HG03103 (cell line): Measurements from ENCODE around the gene TMEM135.
"Not testable (repeated sequence)": the region's sequence is repeated elsewhere in the genome, so short reads cannot be mapped to it uniquely, and the experiment has no call there.

ENCODE experiments used
- ATAC-seq: cut with Tn5 transposase; IDR thresholded peaks from one replicate; pipeline ENCODE4 v1.9.1; 2021; ENCODE audit warnings: low read depth; ENCODE audit not compliant: unreplicated experiment

The TMEM135 gene

DNA sequence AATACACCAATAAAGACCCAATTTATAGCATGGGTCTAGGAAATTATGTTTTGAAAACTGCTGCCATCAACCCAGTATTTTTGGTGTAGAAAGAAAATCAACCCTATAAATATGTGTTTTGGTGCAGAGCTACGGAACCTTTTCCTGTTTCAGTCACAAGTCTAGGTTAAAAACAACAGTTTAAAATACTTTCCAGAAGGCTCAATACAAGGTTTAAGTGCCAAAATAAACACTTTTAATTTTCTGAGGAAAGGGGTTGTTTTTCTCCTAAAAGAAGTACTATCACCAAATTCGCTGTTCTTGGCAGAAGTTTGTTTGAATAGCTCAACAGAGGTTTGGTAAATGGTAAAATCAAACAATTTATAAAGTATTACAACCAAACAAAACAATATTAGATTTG, 201.3 kb downstream of the TMEM135 start:
- ATAC-seq, result no peak

DNA sequence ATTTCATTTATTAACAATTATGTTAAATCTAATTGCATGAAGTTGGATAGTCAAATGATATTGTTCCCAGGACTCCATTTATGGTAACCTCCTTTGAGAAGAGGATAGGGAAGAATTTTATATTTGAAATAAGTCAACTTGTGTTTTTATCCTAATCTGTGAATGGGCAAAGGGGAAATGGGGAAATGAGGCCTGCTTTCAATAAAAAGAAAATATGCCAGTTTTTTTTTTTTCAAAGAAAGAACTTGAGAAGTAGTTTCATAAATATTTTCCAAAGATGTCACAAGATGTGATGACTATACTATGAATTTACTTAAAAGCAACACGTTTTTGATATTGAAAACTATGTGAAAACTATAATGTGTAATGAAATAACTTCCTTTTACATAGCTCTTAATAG, 201.8 kb downstream of the TMEM135 start:
- no peak for ATAC-seq

DNA sequence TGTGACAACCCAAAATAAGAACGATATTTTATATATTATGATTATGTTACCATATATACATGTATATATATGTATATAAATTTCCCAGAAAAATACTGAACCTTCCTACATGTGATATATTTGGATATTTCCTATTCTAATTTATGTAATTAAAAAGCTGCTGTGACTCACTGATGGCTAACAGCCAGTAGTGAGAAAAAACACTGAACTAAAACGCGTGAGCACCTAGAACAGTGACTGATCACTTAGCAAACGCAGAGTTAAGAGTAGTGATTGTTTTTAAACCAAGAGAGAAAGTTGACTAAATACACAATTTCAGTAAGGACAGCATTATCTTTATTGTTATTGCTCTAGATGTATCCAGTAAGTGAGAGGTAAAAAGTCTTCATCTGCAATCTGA, 213.8 kb downstream of the TMEM135 start:
- ATAC-seq, result no peak

DNA sequence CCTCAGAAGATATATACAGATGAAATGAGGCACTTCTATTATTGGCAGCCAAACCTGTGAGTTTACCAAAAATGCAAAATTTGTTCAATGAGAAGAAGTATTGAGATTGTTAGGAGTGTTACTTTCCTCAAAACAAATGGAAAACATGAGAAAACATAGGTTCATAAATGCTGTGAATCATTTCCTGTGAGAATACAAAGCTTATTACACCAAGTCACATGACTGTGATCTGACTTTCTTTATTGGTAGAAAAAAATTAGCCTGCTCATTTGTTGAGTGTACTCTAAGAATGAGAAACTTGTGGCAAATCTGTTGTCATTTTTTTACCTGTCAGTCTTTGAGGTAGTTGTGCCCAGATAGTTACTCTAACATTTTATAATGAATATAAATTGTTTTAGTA, 215.1 kb downstream of the TMEM135 start:
- ATAC-seq, result no peak

DNA sequence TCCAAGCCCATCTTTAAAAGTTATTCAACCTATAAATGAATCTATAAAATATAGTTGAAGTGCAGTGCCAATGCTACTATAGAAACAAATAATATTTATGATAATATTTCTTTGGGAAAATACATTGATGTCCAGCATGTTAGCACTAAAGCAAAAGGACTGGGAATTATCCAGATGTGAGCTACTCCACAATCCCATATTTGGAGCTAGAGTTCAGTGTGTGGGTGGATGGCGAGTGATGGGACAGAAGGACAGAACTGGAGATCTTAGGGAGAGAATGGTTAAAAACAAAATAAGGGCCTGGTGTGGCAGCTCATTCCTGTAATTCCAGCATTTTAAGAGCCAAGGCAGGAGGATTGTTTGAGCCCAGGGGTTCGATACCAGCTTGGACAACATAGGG, 216.8 kb downstream of the TMEM135 start:
- no peak for ATAC-seq

DNA sequence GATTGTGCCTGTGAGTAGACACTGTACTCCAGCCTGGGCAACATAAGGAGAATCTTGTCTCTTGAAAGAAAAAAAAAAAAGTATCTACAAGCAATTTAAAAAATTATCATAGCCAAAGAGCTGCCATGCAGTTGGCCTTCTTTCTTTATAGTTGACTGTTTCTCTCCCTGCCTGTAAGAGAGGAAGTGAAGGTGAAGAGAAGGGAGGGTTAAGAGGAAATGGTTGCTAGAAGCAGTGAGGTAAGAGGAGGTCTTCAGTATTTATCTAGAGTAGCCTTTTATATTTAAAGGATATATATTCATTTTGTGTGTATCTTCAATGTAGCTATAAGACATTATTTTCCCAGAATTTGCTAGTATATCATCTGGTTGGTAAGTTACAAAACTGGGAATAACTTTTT, 217.9 kb downstream of the TMEM135 start:
- ATAC-seq, result no peak

DNA sequence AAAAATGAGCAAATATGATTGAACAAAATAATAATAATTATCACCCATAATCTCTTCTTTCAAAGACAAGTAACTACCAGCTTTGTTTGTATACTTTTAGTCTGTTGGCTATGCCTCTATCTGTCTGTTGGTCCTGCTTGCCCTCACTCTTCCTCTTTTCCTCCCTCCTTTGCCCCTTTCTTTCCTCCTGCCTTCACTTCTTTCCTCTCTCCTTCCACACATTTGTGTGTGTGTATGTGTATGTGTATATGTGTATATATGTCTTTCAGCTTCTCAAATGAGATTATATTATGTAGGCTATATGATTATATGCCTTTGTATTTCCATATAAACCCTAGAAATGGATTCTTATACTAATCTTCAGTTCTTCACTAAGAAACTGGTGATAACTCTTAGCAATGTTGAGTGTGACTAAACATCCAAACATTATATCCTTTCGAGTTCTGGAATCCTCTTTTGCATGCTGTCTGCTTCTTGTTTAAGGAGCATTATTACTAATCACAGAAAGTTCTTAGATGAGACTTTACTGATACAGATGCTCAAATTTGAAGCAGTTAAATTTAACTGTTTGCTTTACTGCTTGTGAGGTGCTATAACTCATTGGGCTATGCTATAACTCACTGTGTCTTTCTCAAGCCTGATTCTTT, 219.1 kb downstream of the TMEM135 start:
- ATAC-seq, result no peak

DNA sequence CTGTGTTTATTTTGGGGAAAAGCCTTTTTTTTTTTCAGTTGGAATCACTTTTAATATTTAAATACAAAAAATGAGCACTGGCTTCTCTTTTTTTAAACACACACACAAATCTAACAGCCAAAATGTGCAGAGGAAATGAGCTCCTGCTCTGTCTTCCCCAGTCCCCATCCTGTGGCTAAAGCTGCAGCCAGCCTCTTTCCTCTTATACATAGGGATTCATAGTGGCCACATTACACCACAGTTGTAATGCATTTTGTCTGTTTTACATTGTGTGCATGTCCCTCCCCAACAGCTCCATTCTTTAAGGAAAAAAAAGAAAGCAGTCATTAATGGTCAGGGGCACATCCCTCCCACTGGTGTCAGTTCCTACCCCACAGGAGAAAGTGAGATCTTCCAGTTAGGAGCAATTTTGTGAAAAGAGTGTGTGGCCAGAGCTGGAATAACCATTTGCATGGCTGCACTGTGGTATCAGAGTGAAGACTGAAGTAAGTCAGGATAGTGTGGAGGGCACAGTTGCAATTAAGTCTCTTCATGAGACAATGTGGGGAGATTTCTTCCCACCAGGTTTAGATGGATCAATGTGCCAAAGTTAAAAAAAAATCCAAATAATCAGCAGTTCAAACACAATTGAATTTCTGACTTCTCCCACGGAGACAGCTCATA, 220.6 kb downstream of the TMEM135 start:
- no peak for ATAC-seq

DNA sequence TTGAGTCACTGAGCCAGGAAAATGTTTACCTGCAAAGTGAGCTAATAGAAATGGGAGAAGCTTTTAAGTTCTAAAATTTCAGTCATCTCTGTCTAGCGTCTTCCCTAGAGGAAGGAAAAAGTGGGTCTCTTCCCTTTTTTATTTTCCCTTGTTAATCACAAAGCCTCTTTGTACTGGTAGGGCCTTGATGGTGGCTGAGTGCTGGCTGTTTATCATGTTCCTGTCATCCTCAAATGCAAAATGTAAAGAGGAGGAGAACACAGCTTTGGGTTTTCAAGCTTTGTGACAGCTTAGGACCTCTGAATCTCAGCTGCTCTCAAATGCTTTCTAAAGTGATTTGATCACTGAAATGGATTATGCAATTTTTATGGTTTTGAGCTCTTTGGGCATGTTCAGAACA, 222.0 kb downstream of the TMEM135 start:
- ATAC-seq, result no peak

DNA sequence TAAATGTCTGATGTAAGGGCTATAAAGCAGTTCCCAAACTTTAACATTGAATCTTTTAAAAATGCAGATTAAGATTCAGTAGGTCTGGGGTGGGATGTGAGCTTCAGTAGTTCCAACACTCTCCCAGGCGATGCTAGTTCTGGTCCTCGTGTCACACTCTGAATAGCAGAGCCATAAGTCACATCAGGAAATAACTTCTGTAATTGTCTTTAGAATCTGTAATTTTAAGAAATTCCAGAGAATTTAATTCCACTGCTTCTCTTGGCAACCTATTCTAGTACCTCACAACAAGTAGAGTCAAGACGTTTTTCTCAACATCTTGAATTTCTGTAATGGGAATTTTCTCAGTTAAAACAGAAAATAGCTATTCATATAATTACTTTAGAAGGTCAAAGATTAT, 223.1 kb downstream of the TMEM135 start:
- no peak for ATAC-seq

DNA sequence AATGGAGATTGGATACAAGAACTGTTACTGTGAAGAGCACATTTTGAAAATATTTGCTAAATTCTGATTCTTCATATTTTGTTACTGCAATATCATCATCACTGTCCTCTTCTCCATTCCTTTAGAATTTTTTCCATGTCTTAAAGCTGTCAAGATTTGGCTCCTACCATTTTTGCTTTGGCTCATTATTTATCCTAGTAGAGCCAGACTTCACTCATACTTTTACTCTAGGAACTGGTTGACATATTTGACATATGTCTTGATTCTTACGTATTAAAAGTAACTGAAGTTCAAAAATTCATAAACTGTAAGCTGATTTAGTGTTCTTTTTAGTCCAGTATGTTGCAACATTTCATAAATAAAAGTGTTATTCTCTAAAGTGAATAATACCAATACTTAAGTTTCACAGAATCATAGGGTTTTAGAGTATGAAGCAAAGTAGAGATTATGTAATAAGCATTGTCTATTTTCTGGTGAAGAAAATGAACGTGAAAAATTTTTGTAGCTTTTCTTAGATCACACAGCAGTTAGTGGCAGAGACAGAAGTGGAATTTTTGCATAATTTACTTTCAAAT, 225.6 kb downstream of the TMEM135 start:
- ATAC-seq, result no peak

DNA sequence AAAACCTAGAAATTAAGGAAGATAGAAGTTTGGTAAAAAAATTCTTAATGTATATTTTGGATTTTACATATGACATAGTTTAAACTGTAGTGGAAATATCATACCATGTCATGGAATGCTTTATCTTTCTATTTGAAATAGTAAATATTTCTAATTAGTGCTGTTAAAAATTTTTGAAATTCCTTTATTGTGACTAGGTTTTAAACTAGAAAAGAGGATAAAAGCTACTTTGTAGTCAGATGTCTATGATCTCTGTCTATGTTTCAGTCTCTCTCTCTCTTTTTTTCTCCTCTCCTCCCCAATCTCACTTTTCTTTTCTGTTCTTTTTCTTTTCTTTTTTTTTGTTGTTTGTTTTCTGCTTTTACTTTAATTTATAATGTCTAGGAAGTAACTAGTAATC, 226.2 kb downstream of the TMEM135 start:
- no peak for ATAC-seq

DNA sequence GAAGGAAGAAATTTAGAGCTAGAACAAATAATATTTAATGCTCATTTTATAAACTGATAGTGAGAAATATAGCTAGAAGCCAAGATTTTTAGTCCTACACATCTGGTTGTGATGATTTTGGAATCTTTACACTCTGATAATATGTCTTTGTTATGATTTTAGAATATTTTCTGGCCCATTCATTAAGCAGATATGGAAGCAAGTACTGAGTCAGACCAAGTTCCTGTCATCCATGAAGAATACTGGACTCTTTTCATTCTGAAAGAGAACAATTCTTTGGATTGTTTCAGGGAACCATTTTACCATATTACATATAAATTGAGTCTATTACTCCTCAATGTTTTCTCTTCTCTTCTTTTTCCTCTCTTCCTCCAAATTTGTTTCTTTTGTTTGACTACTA, 227.4 kb downstream of the TMEM135 start:
- ATAC-seq, result no peak

DNA sequence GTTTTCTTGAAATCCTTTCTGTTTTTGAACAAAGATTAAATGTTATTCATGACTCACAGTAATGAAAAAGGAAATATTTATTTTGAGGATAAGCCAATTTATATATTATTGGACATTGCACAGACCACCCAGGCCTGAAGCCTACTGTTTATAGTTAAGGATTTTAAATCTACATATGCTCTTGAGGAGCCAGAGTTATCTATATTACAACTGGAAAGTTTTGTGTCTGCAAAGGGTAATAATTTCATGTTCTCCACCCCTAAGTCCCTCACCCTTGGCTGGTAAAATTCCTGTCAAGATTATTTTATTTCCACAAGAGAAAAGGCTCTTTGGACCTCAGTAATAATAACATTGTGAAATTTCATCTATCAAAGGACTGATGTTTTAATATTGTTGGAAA, 228.2 kb downstream of the TMEM135 start:
- no peak for ATAC-seq

DNA sequence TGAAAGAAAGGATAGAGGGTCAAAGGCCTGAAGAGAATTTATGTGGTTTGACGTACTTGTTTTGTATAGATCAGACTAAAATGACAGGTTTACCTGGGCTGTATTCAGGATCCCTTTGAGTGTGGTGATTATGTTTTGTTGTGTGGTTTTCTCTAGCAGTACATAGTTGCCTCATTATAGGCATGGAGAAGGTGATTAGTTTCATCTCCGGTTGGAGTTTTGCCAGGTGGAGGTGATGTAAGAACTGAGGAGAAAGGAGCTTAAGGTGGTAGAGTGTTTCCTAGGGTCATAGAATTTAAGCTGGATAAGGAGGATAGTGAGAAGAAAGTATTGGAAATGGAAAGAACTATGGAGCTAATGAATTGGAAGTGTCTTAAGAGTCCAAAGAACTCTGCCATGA, 229.0 kb downstream of the TMEM135 start:
- no peak for ATAC-seq

DNA sequence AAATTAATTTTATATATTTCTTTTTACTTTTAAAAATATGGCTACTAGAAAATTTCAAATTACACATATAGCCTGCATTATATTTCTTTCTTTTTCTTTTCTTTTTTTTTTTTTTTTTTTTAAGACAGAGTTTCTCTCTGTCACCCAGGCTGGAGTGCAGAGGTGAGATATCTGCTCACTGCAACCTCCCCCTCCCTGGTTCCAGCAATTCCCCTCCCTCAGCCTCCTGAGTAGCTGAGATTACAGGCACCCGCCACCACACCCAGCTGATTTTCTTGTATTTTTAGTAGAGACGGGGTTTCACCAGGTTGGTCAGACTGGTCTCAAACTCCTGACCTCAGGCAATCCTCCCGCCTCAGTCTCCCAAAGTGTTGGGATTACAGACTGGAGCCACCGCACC, 234.2 kb downstream of the TMEM135 start:
- not testable (repeated sequence) for ATAC-seq

DNA sequence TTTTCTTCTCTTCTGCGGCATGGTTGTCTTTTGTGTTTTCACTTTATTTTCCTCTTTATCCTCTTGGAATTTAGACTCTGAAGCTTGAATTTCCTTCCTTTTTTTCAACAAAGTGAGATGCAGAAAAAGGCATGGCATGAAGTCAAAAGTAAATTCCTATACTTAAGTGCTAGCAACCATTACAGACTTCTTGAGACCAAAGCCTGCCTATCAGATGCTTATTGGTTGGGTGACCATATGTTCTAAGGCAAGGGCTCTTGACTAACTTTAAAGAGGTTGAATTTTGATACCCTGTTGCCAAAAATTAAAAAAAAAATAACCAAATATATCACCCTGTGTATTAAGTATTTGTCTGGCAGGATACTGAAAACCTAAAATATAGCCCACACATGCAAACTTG, 237.4 kb downstream of the TMEM135 start:
- no peak for ATAC-seq

DNA sequence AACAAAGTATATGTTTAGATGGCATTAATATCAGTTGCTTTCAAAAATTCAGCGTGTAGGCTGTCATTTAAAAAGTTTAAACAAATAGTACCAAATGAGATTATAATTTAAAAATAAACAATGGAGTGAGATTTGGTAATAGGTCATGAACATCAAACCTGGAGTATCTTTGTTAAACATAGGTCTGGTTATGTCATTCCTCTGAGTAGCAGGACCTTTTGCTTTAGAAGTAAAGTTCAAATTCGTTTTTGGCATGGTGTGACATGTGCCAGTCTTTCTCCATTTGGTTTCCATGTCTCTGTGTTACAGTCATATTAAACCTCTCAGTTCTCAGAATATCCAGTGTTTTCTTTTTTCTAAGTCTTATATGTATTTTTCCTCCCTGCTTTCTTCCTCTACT, 242.4 kb downstream of the TMEM135 start:
- ATAC-seq, result no peak

DNA sequence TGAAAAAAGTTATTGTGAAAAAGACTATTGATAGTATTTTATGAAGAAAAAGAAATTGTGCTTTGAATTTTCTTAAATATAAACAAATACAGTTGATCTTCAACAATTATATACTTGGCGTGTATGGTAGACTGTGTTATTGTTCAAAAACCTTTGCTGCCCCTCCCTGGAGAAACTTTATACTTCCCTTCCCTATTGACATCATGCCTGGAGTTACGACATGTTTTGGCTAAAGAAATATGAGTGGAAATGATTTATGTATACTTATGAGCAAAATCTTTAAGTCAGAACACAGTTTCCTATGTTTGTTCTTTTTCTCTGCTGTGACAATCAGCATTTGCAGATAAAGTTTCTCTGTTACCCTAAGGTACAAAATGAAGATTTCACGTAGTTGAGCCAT, 243.8 kb downstream of the TMEM135 start:
- no peak for ATAC-seq

DNA sequence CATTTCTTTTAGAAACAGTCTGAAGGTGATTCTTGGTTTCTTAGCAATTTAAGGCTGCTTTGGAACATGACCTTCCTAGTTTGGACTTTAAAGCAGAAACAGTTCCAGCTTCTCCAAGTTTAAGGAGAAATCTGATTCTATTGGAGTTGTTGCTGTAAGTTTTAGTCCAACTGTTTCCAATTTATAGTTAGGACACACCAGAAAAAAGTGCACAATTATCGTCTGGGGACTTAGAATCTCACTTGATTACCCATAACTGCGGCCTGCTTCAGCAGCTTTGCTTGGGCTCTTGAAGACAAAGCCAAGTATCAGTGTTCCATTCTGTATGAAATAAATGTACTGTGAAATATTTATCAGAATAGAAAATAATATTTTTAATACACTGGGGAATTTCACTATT, 246.6 kb downstream of the TMEM135 start:
- ATAC-seq, result no peak

DNA sequence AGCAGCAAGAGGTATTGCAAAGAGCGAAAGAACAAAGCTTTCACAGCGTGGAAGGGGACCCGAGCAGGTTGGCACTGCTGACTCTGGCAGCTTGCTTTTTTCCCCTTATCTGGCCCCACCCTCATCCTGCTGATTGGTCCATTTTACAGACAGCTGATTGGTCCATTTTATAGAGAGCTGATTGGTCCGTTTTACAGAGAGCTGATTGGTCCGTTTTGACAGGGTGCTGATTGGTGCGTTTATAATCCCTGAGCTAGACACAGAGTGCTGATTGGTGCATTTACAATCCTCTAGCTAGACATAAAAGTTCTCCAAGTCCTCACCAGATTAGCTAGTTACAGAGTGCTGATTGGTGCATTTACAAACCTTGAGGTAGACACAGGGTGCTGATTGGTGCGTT, 247.9 kb downstream of the TMEM135 start:
- ATAC-seq, result not testable (repeated sequence)

DNA sequence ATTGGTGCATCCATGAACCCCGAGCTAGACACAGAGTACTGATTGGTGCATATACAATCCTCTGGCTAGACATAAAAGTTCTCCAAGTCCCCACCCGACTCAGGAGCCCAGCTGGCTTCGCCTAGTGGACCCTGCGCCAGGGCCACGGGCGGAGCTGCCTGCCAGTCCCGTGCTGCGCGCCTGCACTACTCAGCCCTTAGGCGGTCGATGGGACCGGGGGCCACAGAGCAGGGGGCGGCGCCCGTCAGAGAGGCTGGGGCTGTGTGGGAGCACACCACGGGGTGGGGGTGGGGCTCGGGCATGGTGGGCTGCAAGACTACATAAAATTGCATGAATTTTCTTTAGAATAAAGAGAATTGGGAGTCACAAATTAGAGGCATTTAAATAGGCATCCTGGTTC, 248.6 kb downstream of the TMEM135 start:
- ATAC-seq, result no peak
